Stimulated activated CD8-positive, alpha-beta memory T cell treated with anti-CD3 and anti-CD28 coated beads, Interleukin-4, amount 100 ng/mL, for 4 hours (primary cell): Measurements from ENCODE around the gene ZFP2.

Source experiments
- DNase-seq, 2 donors: peaks; one replicate each; pipeline ENCODE4 v3.0.0-alpha.2; 2020; ENCODE audit warnings: low read depth in 2 of 2, low spot score in 1 of 2

Gene ZFP2

DNA sequence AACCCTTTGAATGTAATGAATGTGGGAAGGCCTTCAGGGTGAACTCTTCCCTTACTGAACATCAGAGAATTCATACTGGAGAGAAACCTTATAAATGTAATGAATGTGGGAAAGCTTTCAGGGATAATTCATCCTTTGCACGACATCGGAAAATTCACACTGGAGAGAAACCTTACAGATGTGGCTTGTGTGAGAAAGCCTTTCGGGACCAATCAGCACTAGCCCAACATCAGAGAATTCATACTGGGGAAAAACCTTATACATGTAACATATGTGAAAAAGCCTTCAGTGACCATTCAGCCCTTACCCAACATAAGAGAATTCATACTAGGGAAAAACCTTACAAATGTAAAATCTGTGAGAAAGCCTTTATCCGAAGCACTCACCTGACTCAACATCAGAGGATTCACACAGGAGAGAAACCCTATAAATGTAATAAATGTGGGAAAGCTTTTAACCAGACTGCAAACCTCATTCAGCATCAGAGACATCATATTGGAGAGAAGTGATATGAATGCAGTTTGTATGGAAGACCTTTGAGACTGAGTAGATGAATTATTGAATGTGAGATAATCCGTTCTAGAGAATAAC lies 69.8 kb downstream of the ZFP2 start:
- DNase-seq = no peak

DNA sequence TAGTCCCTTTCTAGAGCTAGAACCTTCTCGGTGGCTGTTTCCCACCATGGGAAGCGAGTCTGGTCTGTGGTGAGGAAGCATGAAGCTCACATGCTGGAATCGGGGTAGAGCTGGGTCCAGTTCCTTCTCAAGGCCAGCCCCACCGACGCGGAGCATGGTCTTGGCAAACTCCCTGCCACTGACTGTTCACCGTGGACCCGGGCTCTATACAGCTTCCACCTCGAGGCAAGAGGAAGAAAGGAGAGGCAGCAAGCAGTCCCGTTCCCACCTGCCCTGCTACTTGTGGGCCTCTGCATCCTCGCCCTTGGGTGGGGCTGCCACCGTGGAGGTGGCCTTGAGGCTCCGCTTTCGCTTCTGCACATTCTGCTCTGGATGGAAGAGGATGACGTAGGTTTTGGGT lies 85.7 kb downstream of the ZFP2 start:
- DNase-seq = no peak
